A549 (cell line): ENCODE data around the gene PLEKHA7.

ENCODE experiments used
- CEBPB ChIP-seq, 2 experiments: fragments of >200 bp in 1 of 2; sonication (Bioruptor Twin) in 1 of 2; formaldehyde crosslinking in 1 of 2; IDR thresholded peaks; 2 replicates each; pipeline ENCODE4 v1.6.1; 2012 to 2016
- CTCF ChIP-seq: fragments of >200 bp; sonication (Bioruptor Twin); formaldehyde crosslinking; IDR thresholded peaks from 3 replicates; pipeline ENCODE4 v1.5.1; 2016
- EP300 ChIP-seq, 2 experiments: fragments of >200 bp; sonication (Bioruptor Twin); formaldehyde crosslinking; IDR thresholded peaks; 2 replicates in 1 of 2; 3 replicates in 1 of 2; pipeline ENCODE4 v1.6.1; 2016 to 2017
- ESRRA ChIP-seq: fragments of 150-350 bp; IDR thresholded peaks from 2 replicates; pipeline ENCODE4 v1.6.1; 2014; ENCODE audit warnings: mild to moderate bottlenecking, low read length, borderline replicate concordance
- JUN ChIP-seq, 2 experiments: fragments of >200 bp; sonication (Bioruptor Twin); formaldehyde crosslinking; IDR thresholded peaks; 2 replicates in 1 of 2; 3 replicates in 1 of 2; pipeline ENCODE4 v1.6.1; 2016 to 2017
- MAFK ChIP-seq: fragments of 450-650 bp; IDR thresholded peaks from 2 replicates; pipeline ENCODE4 v1.6.1; 2014; ENCODE audit not compliant: partially characterized antibody
- POLR2A ChIP-seq: IDR thresholded peaks from 2 replicates; pipeline ENCODE4 v1.6.1; 2012; ENCODE audit warnings: mild to moderate bottlenecking, low read length
- RAD21 ChIP-seq, 2 experiments: fragments of >200 bp in 1 of 2; sonication (Bioruptor Twin) in 1 of 2; formaldehyde crosslinking in 1 of 2; IDR thresholded peaks in 1 of 2; conservative IDR thresholded peaks in 1 of 2; 2 replicates in 1 of 2; 3 replicates in 1 of 2; pipeline ENCODE4 v1.6.1; 2012 to 2018; ENCODE audit warnings: inconsistent platforms in 1 of 2
- RFX5 ChIP-seq: fragments of 450-650 bp; IDR thresholded peaks from 2 replicates; pipeline ENCODE4 v1.7.1; 2014; ENCODE audit warnings: antibody characterized with exemption, mild to moderate bottlenecking, moderate library complexity

- TF ChIP-seq CTCF (no peak), ESRRA (no peak), POLR2A (no peak), JUN (IDR thresholded peaks at IDR 0.05) (no peak), CEBPB (IDR thresholded peaks at IDR 0.05) (no peak), RFX5 (no peak), RAD21 (conservative IDR thresholded peaks at IDR 0.05 in 1 of 2, IDR thresholded peaks at IDR 0.05 in 1 of 2) (no peak), MAFK (no peak), EP300 (IDR thresholded peaks at IDR 0.05) (no peak)
These were observed 104.7 kb downstream of the PLEKHA7 start for GRCh38 chr11:16909359-16910035.
